HEK293 (cell line): ENCODE measurements around the gene ITPKC.
A peak's percentile ranks its signal among the peaks of the same experiment; 100 is the strongest.

Experiments used
- CTCF ChIA-PET: fragments of 350-600 bp; formaldehyde crosslinking; extraction: SDS; loops from one replicate; lab custom pipeline; 2021; ENCODE audit warnings: antibody characterized with exemption; lab: Yijun Ruan, JAX
- POLR2A ChIA-PET: fragments of 300-600 bp; formaldehyde crosslinking; extraction: SDS; loops from one replicate; lab custom pipeline; 2020; ENCODE audit warnings: antibody characterized with exemption, inconsistent platforms; lab: Yijun Ruan, JAX
- H3K27ac ChIP-seq: fragments of 200-500 bp; sonication (Bioruptor generic); 2 replicates; pipeline ENCODE4 v1.5.1; 2014; ENCODE audit warnings: low read depth, low read length, control low read depth, inconsistent platforms; ENCODE audit errors: extremely low read depth
- H3K36me3 ChIP-seq, 2 experiments: fragments of 200-500 bp in 1 of 2; sonication (Bioruptor generic) in 1 of 2; 1 replicate in 1 of 2; 2 replicates in 1 of 2; pipeline ENCODE4 v1.5.1; 2014 to 2017; ENCODE audit warnings: inconsistent platforms in 2 of 2, low read length in 2 of 2; ENCODE audit not compliant: control insufficient read depth in 2 of 2, insufficient read depth in 1 of 2
- H3K4me1 ChIP-seq: fragments of 200-500 bp; sonication (Bioruptor generic); 2 replicates; pipeline ENCODE4 v1.5.1; 2014; ENCODE audit warnings: mild to moderate bottlenecking, low read length, inconsistent platforms; ENCODE audit not compliant: control insufficient read depth, insufficient read depth
- H3K4me3 ChIP-seq: 2 replicates; pipeline ENCODE4 v1.5.1; 2011; ENCODE audit warnings: low read depth, mild to moderate bottlenecking, control low read depth, low read length, moderate library complexity
- H3K9me3 ChIP-seq: fragments of 200-500 bp; sonication (Bioruptor generic); 2 replicates; pipeline ENCODE4 v1.5.1; 2014; ENCODE audit warnings: low read depth, low read length, inconsistent platforms; ENCODE audit not compliant: control insufficient read depth, insufficient read depth
- BCL11B ChIP-seq: fragments of 450-650 bp; formaldehyde crosslinking; IDR thresholded peaks from 2 replicates; pipeline ENCODE4 v1.5.1; 2016; ENCODE audit warnings: low read depth, missing biosample characterization, missing genetic modification characterization
- EGR2 ChIP-seq: fragments of 450-650 bp; formaldehyde crosslinking; IDR thresholded peaks from 2 replicates; pipeline ENCODE4 v1.5.1; 2016; ENCODE audit warnings: low read depth, missing biosample characterization, missing genetic modification characterization
- FEZF1 ChIP-seq: fragments of 450-650 bp; formaldehyde crosslinking; IDR thresholded peaks from 2 replicates; pipeline ENCODE4 v1.5.1; 2016; ENCODE audit warnings: missing biosample characterization, missing genetic modification characterization
- IKZF3 ChIP-seq: fragments of 450-650 bp; IDR thresholded peaks from 2 replicates; pipeline ENCODE4 v1.5.0; 2018; ENCODE audit warnings: missing biosample characterization, mild to moderate bottlenecking, missing genetic modification characterization, moderate library complexity
- KLF7 ChIP-seq: fragments of 450-650 bp; formaldehyde crosslinking; IDR thresholded peaks from 2 replicates; pipeline ENCODE4 v1.5.1; 2016; ENCODE audit warnings: missing biosample characterization, missing genetic modification characterization, borderline replicate concordance
- KLF9 ChIP-seq: fragments of 450-650 bp; formaldehyde crosslinking; IDR thresholded peaks from 2 replicates; pipeline ENCODE4 v1.5.1; 2016; ENCODE audit warnings: missing biosample characterization, missing genetic modification characterization, low read depth
- PRDM1 ChIP-seq: fragments of 450-650 bp; formaldehyde crosslinking; IDR thresholded peaks from 2 replicates; pipeline ENCODE4; 2016; ENCODE audit warnings: missing biosample characterization, missing genetic modification characterization
- PRDM4 ChIP-seq: fragments of 450-650 bp; formaldehyde crosslinking; IDR thresholded peaks from 2 replicates; pipeline ENCODE4 v1.5.1; 2017; ENCODE audit warnings: missing biosample characterization, missing genetic modification characterization
- ZBTB11 ChIP-seq: fragments of 450-650 bp; formaldehyde crosslinking; conservative IDR thresholded peaks from 2 replicates; pipeline ENCODE4 v1.5.1; 2016; ENCODE audit warnings: low read depth, missing biosample characterization, missing genetic modification characterization
- ZBTB20 ChIP-seq: fragments of 450-650 bp; formaldehyde crosslinking; IDR thresholded peaks from 2 replicates; pipeline ENCODE4 v1.5.1; 2016; ENCODE audit warnings: missing biosample characterization, missing genetic modification characterization
- ZBTB8A ChIP-seq: fragments of 450-650 bp; formaldehyde crosslinking; IDR thresholded peaks from 2 replicates; pipeline ENCODE4 v1.5.1; 2016; ENCODE audit warnings: missing biosample characterization, missing genetic modification characterization
- ZNF112 ChIP-seq: fragments of 450-650 bp; formaldehyde crosslinking; IDR thresholded peaks from 2 replicates; pipeline ENCODE4 v1.5.0; 2017; ENCODE audit warnings: missing biosample characterization, missing genetic modification characterization
- ZNF121 ChIP-seq: fragments of 450-650 bp; formaldehyde crosslinking; IDR thresholded peaks from 2 replicates; pipeline ENCODE4 v1.5.1; 2016; ENCODE audit warnings: missing biosample characterization, missing genetic modification characterization
- ZNF146 ChIP-seq: fragments of 450-650 bp; formaldehyde crosslinking; IDR thresholded peaks from 2 replicates; pipeline ENCODE4 v1.5.1; 2016; ENCODE audit warnings: missing biosample characterization, missing genetic modification characterization
- ZNF157 ChIP-seq: fragments of 450-650 bp; formaldehyde crosslinking; IDR thresholded peaks from 2 replicates; pipeline ENCODE4 v1.5.1; 2016; ENCODE audit warnings: missing biosample characterization, missing genetic modification characterization
- ZNF221 ChIP-seq: fragments of 450-650 bp; formaldehyde crosslinking; IDR thresholded peaks from 2 replicates; pipeline ENCODE4 v1.5.1; 2017; ENCODE audit warnings: missing biosample characterization, missing genetic modification characterization, borderline replicate concordance
- ZNF223 ChIP-seq: fragments of 450-650 bp; formaldehyde crosslinking; IDR thresholded peaks from 2 replicates; pipeline ENCODE4 v1.5.1; 2016; ENCODE audit warnings: missing biosample characterization, missing genetic modification characterization
- ZNF239 ChIP-seq: fragments of 450-650 bp; formaldehyde crosslinking; IDR thresholded peaks from 2 replicates; pipeline ENCODE4 v1.5.1; 2016; ENCODE audit warnings: missing biosample characterization, missing genetic modification characterization
- ZNF248 ChIP-seq: fragments of 450-650 bp; formaldehyde crosslinking; IDR thresholded peaks from 2 replicates; pipeline ENCODE4 v1.5.1; 2017; ENCODE audit warnings: missing biosample characterization, missing genetic modification characterization
- ZNF280D ChIP-seq: fragments of 450-650 bp; formaldehyde crosslinking; IDR thresholded peaks from 2 replicates; pipeline ENCODE4 v1.5.1; 2016; ENCODE audit warnings: missing biosample characterization, missing genetic modification characterization
- ZNF324 ChIP-seq: fragments of 450-650 bp; formaldehyde crosslinking; IDR thresholded peaks from 2 replicates; pipeline ENCODE4 v1.5.1; 2016; ENCODE audit warnings: missing biosample characterization, missing genetic modification characterization
- ZNF423 ChIP-seq: fragments of 450-650 bp; formaldehyde crosslinking; IDR thresholded peaks from 2 replicates; pipeline ENCODE4 v1.5.1; 2016; ENCODE audit warnings: missing biosample characterization, missing genetic modification characterization
- ZNF433 ChIP-seq: fragments of 450-650 bp; formaldehyde crosslinking; IDR thresholded peaks from 2 replicates; pipeline ENCODE4 v1.5.1; 2016; ENCODE audit warnings: missing biosample characterization, missing genetic modification characterization, low read depth
- ZNF580 ChIP-seq: fragments of 450-650 bp; formaldehyde crosslinking; IDR thresholded peaks from 2 replicates; pipeline ENCODE4 v1.5.1; 2016; ENCODE audit warnings: missing biosample characterization, missing genetic modification characterization
- ZNF624 ChIP-seq: fragments of 450-650 bp; formaldehyde crosslinking; IDR thresholded peaks from 2 replicates; pipeline ENCODE4 v1.5.1; 2017; ENCODE audit warnings: missing biosample characterization, missing genetic modification characterization
- ZNF629 ChIP-seq: fragments of 450-650 bp; formaldehyde crosslinking; IDR thresholded peaks from 2 replicates; pipeline ENCODE4 v1.5.1; 2017; ENCODE audit warnings: missing biosample characterization, missing genetic modification characterization
- ZNF660 ChIP-seq: fragments of 450-650 bp; IDR thresholded peaks from 2 replicates; pipeline ENCODE4 v1.5.1; 2018; ENCODE audit warnings: missing biosample characterization, mild to moderate bottlenecking, missing genetic modification characterization
- ZNF785 ChIP-seq: fragments of 450-650 bp; formaldehyde crosslinking; IDR thresholded peaks from 2 replicates; pipeline ENCODE4 v1.5.1; 2016; ENCODE audit warnings: missing biosample characterization, missing genetic modification characterization
- ZNF843 ChIP-seq: fragments of 450-650 bp; formaldehyde crosslinking; IDR thresholded peaks from 2 replicates; pipeline ENCODE4 v1.5.1; 2016; ENCODE audit warnings: missing biosample characterization, missing genetic modification characterization

Gene ITPKC

DNA sequence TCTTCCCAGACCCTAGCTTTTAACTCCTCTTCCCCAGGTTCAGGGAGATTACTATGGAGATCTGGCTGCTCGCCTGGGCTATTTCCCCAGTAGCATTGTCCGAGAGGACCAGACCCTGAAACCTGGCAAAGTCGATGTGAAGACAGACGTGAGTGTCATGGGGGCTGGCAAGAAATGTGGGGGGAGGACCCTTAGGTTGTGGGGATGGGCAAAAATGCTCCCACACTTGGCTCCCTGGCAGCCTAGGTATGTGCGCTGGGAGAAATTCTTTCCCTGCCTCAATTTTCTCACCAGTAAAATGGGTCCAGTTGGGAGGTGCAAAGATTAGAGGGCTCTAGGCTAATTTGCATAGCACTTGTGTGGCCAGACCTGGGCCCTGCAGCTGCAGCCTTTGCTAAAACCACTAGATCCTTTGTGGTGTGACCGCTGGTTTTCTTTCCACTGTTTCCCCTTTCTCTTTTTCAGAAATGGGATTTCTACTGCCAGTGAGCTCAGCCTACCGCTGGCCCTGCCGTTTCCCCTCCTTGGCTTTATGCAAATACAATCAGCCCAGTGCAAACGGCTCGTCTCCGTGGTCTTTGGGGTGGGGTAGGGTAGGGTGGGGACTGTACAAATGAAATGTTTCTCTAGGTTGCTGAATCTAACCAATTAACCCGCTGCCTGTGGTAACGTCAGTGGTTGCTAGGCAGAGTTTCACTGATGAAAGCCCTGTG, 60.2 kb downstream of the ITPKC start (continued):
- no peak for TF ChIP-seq KLF7 (tag by site-specific recombination)
- TF ChIP-seq ZNF248: no peak
- no peak for TF ChIP-seq ZNF423 (tag by site-specific recombination)
- no peak for TF ChIP-seq ZNF624 (tag by site-specific recombination)
- TF ChIP-seq ZNF580 (tag by site-specific recombination): peak; percentile 63; the same call in 1 of the 2 replicates
- TF ChIP-seq KLF9: no peak
- TF ChIP-seq ZBTB20 (tag by site-specific recombination): no peak
- TF ChIP-seq ZNF629 (tag by site-specific recombination): no peak
- TF ChIP-seq ZNF121 (tag by site-specific recombination): peak; percentile 21; the same call in 1 of the 2 replicates
- TF ChIP-seq ZNF433 (tag by site-specific recombination): no peak
- no peak for TF ChIP-seq ZNF157 (tag by site-specific recombination)
- no peak for TF ChIP-seq ZNF239 (tag by site-specific recombination)
- no peak for TF ChIP-seq ZNF146 (tag by site-specific recombination)
- TF ChIP-seq EGR2 (tag by site-specific recombination): no peak
- TF ChIP-seq ZNF280D (tag by site-specific recombination): no peak
- TF ChIP-seq PRDM1: peak; percentile 77
- TF ChIP-seq ZBTB11 (tag by site-specific recombination): no peak
- TF ChIP-seq BCL11B (tag by site-specific recombination): no peak

GRCh38 chr19:40777645-40777936, 60.7 kb downstream of the ITPKC start:
- ChIA-PET POLR2A (interaction anchor here (0.5 to 3.2 kb wide), 35 partner anchors 10 to 1779 kb away, joined by 3 to 180 read pairs (median 7); partner anchors contain the start of genes ACTMAP, COQ8B, EGLN2 and ITPKC), CTCF (interaction anchor here (0.5 to 6.4 kb wide), 26 partner anchors 9 to 637 kb away, joined by 3 to 61 read pairs (median 4); partner anchors contain the start of genes EGLN2 and LTBP4)
- Histone ChIP-seq H3K4me1 (peaks cover 13% of the 10 kb centered on the region), H3K36me3 (peaks cover 0 to 18% of the 10 kb centered on the region in 2 experiments; a peak in 1 of 3 replicates), H3K9me3 (no peaks in the 10 kb centered on the region), H3K27ac (peak overlapping the region; percentile 95), H3K4me3 (peak overlapping the region; percentile 32)
- TF ChIP-seq PRDM4 (tag by site-specific recombination): peak; percentile 10; the same call in 1 of the 2 replicates
- TF ChIP-seq ZNF843: peak; percentile 32; the same call in 1 of the 2 replicates
- 0 out of 2 replicates have a peak, but pooled peaks have one; percentile 9 for TF ChIP-seq ZNF580 (tag by site-specific recombination)
- TF ChIP-seq IKZF3 (tag by site-specific recombination): peak; percentile 97
- no peak for TF ChIP-seq ZNF112 (tag by site-specific recombination)
- 0 out of 2 replicates have a peak, but pooled peaks have one; percentile 19 for TF ChIP-seq ZNF785
- TF ChIP-seq ZNF629 (tag by site-specific recombination): peak; percentile 29; the same call in 1 of the 2 replicates
- no peak for TF ChIP-seq FEZF1
- no peak for TF ChIP-seq ZNF221 (tag by site-specific recombination)
- no peak for TF ChIP-seq ZBTB8A (tag by site-specific recombination)
- TF ChIP-seq ZNF660 (tag by site-specific recombination): peak; percentile 91
- peak; percentile 63; the same call in 1 of the 2 replicates for TF ChIP-seq ZNF223 (tag by site-specific recombination)
- peak; percentile 68; the same call in 1 of the 2 replicates for TF ChIP-seq ZNF324 (tag by site-specific recombination)
